Hepatic stellate cell (primary cell): ENCODE measurements around the gene PARP1.
"Not testable (repeated sequence)": the region's sequence is repeated elsewhere in the genome, so short reads cannot be mapped to it uniquely, and the experiment has no call there.

ENCODE experiments used
- DNase-seq: peaks from one replicate; pipeline ENCODE4 v3.0.0; 2011; ENCODE audit warnings: low spot score

Gene PARP1

DNA sequence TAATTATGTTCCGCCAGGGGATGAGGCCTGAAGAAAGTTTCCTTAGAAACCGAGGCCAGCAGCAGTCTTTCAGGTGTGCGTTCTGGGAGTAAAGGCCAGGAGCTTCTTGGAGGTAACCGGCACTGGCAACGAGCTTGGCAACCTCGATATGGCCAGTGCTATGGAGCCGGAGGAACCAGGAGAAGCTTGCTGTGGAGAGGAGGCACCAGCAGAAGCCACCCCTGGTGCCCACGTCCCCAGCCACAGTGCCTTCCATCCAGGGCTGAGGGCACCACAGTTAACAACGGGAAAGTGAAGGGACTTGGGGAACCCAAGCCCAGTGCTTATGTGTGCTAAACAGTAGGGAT, 57.4 kb downstream of the PARP1 start:
- no peak for DNase-seq

DNA sequence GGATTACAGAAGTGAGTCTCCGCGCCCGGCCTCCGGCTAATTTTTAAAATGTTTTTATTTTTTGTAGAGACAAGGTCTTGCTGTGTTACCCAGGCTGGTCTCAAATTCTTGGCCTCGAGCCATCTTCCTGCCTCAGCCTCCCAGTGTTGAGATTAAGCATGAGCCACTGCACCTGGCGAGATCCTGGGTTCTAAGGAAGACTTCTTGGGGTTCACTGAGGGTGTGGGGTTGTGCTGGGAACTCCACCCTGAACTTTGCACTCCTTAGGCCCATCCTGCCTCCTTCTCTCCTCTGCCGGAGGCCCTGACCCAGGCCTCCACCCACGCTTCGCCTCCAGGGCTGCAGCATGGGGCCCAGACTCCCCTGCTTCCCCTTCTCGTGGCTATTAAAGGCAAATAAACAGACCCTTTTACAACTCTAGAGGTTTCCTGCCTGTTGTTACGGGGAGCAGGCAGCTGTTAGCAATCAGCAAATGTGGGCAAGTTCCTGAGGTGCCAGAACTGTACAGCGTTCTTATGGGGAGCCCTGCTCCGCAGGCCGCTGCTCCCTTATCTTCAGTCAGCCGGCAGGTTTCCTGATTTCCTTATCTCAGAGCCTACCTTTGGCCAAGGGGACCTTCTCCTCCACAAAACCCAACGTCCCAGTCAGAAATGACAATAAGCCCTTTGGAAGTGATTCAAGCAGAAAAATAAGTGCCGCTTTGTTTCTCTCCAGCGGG, 57.9 kb downstream of the PARP1 start:
- DNase-seq, result no peak

DNA sequence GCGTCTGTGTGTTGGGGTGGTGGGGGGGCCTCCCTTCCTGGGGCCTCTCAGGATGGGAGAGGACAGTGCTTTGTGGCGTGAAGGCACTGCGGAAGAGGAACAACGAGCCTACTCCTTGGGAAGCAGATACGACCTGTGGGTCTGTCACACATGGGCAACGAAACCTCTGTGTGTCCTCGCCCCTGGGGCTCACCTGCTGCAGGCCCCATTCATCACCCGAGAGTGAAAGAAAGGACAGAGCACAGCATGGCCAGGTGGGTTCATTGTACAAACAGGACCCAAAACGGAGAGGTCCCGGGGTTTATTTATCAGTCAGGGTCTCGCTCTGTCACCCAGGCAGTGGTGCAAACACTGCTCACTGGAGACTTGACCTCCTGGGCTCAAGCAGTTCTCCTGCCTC, 58.8 kb downstream of the PARP1 start:
- no peak for DNase-seq

DNA sequence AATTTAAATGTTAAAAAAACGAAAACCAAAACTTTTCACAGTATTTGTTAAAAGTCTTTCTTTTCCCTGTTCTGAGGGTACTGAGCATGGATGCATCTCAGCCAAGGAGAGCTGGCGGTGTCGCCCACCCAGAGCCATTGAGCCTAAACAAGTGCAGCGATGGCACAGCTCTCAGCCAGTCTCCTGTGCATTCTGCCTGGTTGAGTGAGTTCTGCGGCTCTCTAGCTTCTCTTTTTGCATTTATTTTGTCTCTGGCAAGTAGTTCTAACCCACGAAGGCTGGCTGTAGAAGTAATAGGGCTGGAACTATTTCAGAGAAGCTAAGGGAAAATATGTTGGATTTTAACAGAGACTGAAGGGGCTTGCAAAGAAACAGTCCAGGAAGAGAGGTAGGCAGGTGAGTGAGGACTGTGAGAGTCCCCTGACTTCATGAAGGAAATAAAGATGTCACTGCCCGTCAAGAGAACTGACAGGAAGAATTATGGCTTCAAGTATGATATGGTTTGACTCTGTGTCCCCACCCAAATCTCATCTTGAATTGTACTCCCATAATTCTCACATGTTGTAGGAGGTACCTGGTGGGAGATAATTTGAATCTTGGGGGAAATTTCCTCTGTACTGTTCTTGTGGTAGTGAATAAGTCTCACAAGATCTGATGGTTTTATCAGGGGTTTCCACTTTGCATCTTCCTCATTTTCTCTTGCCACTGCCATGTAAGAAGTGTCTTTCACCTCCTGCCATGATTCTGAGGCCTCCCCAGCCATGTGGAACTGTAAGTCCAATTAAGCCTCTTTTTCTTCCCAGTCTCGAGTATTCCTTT, 63.2 kb downstream of the PARP1 start:
- DNase-seq, result no peak

DNA sequence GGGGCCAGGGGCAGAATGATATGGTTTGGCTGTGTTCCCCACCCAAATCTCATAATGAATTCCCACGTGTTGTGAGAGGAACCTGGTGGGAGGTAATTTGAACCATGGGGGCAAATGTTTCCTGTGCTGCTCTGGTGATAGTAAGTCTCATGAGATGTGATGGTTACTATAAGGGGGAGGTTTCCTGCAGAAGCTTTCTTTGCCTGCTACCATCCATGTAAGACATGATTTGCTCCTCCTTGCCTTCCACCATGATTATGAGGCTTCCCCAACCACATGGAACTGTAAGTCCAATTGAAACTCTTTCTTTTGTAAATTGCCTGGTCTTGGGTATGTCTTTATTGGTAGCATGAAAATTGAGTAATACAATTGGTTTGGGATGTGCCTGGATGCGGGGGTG, 65.2 kb downstream of the PARP1 start:
- DNase-seq, result no peak

DNA sequence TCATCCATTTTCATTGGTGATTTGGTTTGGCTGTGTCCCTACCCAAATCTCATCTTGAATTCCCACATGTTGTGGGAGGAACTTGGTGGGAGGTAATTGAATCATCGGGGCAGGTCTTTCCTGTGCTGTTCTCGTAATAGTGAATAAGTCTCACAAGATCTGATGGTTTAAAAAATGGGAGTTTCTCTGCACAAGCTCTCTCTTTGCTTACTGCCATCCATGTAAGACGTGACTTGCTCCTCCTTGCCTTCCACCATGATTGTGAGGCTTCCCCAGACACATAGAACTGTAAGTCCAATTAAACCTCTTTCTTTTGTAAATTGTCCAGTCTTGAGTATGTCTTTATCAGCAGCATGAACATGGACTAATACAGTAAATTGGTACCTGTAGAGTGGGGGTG, 67.8 kb downstream of the PARP1 start:
- not testable (repeated sequence) for DNase-seq

DNA sequence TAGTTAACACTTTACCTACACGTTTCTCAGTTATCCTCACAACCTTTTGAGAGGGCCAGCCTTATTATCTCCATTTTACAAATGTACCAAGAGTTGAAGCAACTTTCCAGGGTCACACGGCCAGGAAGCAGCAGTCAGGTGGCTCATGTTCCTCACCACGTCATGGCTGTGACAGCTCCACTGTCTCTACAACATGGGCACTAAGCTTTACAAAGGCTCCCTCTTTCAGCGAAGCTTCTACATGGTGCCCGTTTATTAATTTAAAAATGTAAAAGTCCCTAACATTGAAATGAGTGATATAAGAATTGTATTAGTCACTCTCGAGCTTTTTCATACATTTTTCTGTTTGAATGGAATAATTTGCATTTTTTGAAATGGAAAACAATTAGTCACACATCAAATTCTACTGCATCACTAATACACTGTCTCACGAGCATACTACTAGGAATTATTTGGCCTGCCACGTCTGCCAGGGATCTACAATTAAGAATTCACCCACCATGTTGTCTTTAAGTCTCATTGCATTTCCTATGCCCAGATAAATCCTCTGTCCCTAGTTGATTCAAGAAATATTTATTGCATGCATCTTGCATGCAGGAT, 70.5 kb downstream of the PARP1 start:
- DNase-seq, result no peak

DNA sequence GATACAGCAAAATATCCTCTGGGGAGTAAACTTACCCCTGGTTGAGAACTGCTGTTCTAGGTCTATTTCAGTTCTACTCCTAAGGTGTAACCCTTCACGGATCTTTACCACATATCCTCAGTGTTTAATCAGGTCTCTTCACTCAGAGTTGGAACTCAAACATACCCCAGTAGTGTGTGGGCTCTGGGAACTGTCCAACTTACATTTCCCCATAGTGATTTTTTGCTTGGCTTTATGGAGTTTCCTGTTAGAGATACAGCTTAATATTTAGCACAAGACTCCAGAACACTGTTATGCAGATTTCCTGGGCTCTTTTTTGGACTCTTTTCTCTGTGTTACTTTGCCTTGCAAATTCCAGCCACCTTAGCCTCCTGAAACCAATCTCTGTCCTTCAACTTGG, 72.2 kb downstream of the PARP1 start:
- no peak for DNase-seq

DNA sequence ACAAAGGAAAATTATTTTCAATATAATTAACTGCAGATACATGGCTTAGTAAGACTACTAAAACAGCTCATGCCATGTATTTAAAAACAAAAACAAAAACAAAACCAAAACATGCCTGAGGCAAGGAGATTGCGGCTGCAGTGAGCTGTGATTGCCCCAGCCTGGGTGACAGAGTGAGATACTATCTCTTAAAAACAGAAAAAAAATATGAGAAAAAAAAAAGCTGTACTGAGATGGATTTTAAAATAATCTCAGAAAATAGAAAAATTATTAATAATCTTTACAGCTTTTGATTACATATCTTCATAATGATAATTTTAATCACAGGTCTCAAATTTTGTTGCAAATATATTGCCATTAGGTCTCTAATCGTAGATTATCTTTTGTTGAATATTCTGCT, 74.9 kb downstream of the PARP1 start:
- DNase-seq, result no peak

DNA sequence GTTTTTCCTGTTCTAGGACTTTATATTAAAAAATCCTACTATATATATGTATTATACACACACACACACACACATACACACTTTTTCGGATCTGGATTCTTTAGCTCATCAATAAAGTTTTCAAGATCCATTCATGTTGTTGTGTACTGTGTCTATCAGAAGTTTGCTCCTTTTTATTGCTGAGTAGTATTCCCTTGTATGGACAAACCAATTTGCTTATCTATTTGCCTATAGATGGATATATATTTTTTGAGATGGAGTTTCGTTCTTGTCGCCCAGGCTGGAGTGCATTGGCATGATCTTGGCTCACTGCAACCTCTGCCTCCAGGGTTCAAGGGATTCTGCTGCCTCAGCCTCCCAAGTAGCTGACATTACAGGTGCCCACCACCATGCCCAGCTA, 78.7 kb downstream of the PARP1 start:
- no peak for DNase-seq

DNA sequence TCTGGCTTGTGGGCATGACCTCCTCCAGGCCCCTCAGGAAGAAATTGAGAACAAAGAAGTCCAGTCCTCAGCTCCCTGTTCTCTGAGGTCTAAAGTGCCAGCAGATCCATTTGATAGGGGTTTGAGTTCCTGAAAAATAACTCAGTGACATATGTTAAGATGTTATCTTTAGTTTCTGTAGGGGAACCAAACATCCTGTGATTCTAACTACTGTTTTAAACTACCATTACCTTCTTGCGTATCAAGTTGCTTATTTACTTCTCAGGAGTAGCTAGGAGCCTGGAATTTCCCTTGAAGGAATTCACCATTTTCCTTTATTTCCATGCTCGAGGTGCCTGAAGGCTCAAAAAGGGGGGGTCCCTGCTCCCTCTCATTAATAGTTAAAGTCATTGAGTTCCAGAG, 80.1 kb downstream of the PARP1 start:
- DNase-seq, result no peak

DNA sequence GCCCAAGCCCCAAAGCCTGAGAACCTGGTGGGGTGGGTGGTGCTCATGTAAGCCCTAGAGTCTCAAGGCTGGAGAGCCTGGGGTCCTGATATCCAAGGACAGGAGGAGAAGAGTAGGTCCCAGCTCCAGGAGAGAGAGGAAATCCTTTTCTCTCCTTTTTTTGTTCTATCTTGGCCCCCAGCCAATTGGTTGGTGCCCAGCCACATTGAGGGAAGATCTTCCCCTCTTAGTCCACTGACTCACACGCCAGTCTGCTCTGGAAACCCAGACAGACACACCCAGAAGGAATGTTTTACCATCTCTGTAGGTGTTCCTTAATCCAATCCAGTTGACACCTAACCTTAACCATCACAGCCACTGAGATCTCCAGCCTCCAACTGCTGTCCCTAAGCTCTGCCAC, 82.7 kb downstream of the PARP1 start:
- DNase-seq, result no peak

DNA sequence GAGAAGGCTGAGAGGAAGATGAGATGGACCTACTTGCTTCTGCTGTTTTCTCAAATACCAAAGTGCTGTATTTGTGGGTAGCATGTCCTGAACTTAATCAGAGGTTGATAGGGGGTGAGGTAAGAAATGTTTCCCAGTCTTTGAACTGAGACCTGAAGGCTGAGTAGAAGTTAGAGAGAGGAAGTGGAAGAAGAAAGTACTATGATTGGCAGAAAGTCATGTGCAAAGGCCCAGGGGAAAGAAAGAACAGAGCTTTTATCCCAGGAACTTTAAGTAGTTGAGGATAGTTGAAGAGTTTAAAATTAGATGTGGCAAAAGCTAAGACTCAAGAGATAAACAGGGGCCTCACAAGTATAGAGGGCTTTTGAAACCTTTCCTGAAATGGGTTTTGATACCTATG, 83.4 kb downstream of the PARP1 start:
- DNase-seq, result no peak

DNA sequence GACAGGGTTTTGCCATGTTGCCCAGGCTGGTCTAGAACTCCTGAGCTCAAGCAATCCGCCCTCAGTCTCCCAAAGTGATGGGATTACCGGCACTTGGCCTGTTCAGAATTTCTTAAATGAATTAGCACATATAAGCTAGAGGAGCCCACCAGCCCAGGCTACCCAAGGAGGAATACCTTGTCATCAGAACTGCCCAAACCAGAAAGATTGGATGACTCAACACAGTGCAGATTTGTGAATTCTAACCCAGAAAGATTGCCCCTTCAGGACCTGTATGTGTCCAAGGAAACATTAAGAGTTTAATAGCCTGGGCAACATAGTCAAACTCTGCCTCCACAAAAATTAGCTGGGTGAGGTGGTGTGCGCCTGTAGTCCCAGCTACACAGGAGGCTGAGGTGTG, 84.9 kb downstream of the PARP1 start:
- DNase-seq, result no peak

DNA sequence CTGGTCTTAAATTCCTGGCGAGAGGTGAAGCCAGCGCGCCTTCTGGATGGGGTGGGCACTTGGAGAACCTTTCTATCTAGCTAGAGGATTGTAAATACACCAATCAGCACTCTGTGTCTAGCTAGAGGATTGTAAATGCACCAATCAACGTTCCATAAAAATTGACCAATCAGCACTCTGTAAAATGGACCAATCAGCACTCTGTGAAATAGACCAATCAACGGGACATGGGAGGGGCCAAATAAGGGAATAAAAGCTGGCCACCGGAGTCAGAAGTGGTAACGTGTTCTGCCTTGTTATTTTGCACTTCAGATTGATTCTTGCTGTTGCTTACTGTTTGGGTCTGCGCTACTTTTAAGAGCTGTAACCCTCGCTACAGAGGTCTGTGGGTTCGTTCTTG, 87.0 kb downstream of the PARP1 start:
- DNase-seq, result no peak

DNA sequence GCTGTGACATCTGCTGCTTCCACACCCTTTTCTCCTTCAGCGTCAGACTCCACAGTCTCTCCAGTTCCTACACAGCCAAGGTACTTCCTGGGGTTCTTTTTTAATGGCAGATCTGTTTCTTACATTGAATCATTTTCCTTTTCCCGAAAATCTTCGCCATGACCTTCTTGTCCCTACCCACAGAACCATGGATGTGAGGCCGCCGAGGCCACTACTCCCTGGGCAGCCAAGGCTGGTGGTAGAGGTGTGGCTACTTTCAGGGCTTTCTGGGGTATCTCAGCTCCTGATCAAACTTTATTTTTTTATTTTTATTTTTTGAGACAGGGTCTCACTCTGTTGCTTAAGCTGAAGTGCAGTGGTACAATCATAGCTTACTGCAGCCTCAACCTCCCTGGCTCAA, 89.4 kb downstream of the PARP1 start:
- no peak for DNase-seq

DNA sequence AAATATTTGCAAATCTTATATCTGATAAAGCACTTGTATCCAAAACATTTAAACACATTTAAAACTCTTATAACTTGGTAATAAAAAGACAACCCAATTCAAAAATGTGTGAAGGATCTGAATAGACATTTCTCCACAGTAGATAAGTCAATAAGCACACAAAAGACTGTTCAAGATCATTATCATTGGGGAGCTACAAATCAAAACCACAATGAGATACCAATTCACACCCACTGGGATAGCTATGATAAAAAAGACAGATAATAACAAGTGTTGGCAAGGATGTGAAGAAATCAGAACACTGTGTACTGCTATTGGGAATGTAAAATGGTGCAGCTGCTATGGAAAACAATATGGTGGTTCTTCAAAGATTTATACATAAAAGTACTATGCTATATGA, 93.8 kb downstream of the PARP1 start:
- no peak for DNase-seq

DNA sequence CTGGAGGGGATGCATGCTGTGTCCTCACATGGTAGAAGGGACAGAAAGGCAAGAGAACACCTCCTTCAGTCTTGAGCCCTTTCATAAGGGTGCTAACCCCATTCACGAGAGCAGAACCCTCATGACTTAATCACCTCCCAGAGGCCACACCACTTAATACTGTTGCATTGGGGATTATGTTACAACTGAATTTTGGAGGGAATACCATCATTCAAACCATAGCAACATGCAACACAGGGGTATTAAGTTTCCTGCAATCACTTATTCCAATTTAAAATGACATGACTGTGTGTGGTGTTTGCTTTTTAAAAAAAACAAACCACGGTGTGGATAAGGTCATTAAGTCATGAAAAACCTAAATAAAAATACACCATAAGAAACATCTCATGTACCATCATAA, 95.8 kb downstream of the PARP1 start:
- DNase-seq, result no peak

DNA sequence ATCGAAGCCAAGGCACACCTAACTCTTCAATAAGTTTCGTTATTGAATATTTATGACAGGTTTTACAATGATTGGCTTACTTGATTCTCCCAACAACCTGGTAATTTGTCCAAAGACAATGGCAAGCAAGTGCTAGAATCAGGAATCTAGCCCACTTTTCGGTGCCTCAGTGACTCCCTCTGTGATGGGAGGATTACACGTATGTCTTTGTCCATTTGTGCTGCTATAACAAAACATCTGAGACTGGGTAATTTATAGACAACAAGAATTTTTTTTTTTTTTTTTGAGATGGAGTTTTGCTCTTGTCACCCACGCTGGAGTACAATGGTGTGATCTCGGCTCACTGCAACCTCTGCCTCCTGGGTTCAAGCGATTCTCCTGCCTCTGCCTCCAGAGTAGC, 96.5 kb downstream of the PARP1 start:
- DNase-seq, result no peak
